ENCODE measurements around the gene CPLANE2. TPM values are rescaled to one million over a fixed set of nuclear protein-coding genes. Genes with fewer than 3 reads are reported as not detected.
A peak's percentile ranks its signal among the peaks of the same experiment; 100 is the strongest.

CPLANE2 gene
- polyA plus RNA-seq, 1 donor from 2014 or later: 5.7 TPM

GRCh38 chr1:16243936-16244649 is 7.1 kb upstream of the CPLANE2 start:
- H3K4me3 ChIP-seq (ENCODE audit: low read length): no peak overlapping the region
- no peaks in the 10 kb centered on the region for H3K9me3 ChIP-seq (ENCODE audit: low read length)
- no peak overlapping the region for H3K4me2 ChIP-seq (ENCODE audit: low read length)
- no peaks in the 10 kb centered on the region for H3K27me3 ChIP-seq (ENCODE audit: insufficient read depth, low read depth, low read length)
- TF ChIP-seq MXI1 (conservative IDR thresholded peaks at IDR 0.05; ENCODE audit: poor library complexity, severe bottlenecking): peak; percentile 27
- TF ChIP-seq EZH2 (IDR thresholded peaks at IDR 0.05; ENCODE audit: borderline replicate concordance, insufficient read depth, low read length, poor library complexity, severe bottlenecking): no peak
- TF ChIP-seq EP300 (conservative IDR thresholded peaks at IDR 0.05; ENCODE audit: poor library complexity, severe bottlenecking): no peak
- TF ChIP-seq, protein P1, sequence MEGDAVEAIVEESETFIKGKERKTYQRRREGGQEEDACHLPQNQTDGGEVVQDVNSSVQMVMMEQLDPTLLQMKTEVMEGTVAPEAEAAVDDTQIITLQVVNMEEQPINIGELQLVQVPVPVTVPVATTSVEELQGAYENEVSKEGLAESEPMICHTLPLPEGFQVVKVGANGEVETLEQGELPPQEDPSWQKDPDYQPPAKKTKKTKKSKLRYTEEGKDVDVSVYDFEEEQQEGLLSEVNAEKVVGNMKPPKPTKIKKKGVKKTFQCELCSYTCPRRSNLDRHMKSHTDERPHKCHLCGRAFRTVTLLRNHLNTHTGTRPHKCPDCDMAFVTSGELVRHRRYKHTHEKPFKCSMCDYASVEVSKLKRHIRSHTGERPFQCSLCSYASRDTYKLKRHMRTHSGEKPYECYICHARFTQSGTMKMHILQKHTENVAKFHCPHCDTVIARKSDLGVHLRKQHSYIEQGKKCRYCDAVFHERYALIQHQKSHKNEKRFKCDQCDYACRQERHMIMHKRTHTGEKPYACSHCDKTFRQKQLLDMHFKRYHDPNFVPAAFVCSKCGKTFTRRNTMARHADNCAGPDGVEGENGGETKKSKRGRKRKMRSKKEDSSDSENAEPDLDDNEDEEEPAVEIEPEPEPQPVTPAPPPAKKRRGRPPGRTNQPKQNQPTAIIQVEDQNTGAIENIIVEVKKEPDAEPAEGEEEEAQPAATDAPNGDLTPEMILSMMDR (IDR thresholded peaks at IDR 0.05; ENCODE audit: poor library complexity, severe bottlenecking): peak; percentile 92
- TF ChIP-seq RAD21 (conservative IDR thresholded peaks at IDR 0.05): peak; percentile 92
- TF ChIP-seq POLR2AphosphoS5 (IDR thresholded peaks at IDR 0.05): peak; percentile 8
- TF ChIP-seq SMC3 (conservative IDR thresholded peaks at IDR 0.05; ENCODE audit: poor library complexity): peak; percentile 92
- H2AFZ ChIP-seq (ENCODE audit: low read depth, low read length): no peak overlapping the region
- H3K9ac ChIP-seq (ENCODE audit: low read length): no peak overlapping the region
- no peaks in the 10 kb centered on the region for H3K9me2 ChIP-seq (ENCODE audit: insufficient read depth, low read length)
- no peak overlapping the region for H3K27ac ChIP-seq (ENCODE audit: low read length)
- H4K20me1 ChIP-seq (ENCODE audit: insufficient read depth): no peaks in the 10 kb centered on the region
- peaks cover 5% of the 10 kb centered on the region for H3K36me3 ChIP-seq (ENCODE audit: insufficient read depth, low read length)
- no peaks in the 10 kb centered on the region for H3F3A ChIP-seq (ENCODE audit: insufficient read depth, low read length, poor library complexity, severe bottlenecking)
- H3K79me2 ChIP-seq (replicated peaks; ENCODE audit: insufficient read depth, low read length): no peaks in the 10 kb centered on the region

DNA sequence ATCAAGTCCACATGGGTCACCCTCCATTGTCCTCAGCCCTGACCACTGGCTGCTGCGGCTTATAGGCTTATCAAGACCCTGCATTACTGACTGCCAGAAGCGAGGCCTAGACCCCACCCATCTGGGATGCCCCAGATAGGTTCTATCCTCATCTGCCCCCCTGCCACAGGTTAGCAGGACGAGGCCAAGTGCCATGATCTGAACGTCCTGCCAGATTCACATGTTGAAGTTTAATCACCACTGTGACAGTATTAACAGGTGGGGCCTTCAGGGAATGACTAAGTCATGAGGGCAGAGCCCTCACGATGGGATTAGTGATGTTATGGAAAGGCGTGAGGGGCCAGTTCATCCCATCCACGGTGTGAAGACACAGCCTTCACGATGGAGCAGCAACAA is 6.2 kb upstream of the CPLANE2 start:
- TF ChIP-seq MXI1 (conservative IDR thresholded peaks at IDR 0.05; ENCODE audit: poor library complexity, severe bottlenecking) (no peak), RAD21 (conservative IDR thresholded peaks at IDR 0.05) (no peak), EZH2 (IDR thresholded peaks at IDR 0.05; ENCODE audit: borderline replicate concordance, insufficient read depth, low read length, poor library complexity, severe bottlenecking) (no peak), POLR2AphosphoS5 (IDR thresholded peaks at IDR 0.05) (no peak), SMC3 (conservative IDR thresholded peaks at IDR 0.05; ENCODE audit: poor library complexity) (no peak)
- TF ChIP-seq, protein P1 (IDR thresholded peaks at IDR 0.05; ENCODE audit: poor library complexity, severe bottlenecking): no peak
- Histone ChIP-seq H3K9me3 (ENCODE audit: low read length) (no peaks in the 10 kb centered on the region), H3F3A (ENCODE audit: insufficient read depth, low read length, poor library complexity, severe bottlenecking) (no peaks in the 10 kb centered on the region), H3K9me2 (ENCODE audit: insufficient read depth, low read length) (no peaks in the 10 kb centered on the region), H4K20me1 (ENCODE audit: insufficient read depth) (no peaks in the 10 kb centered on the region), H3K79me2 (replicated peaks; ENCODE audit: insufficient read depth, low read length) (no peaks in the 10 kb centered on the region), H3K36me3 (ENCODE audit: insufficient read depth, low read length) (peaks cover 5% of the 10 kb centered on the region), H3K27ac (ENCODE audit: low read length) (no peak overlapping the region), H3K27me3 (ENCODE audit: insufficient read depth, low read depth, low read length) (no peaks in the 10 kb centered on the region), H3K4me3 (ENCODE audit: low read length) (no peak overlapping the region), H3K4me2 (ENCODE audit: low read length) (no peak overlapping the region), H3K9ac (ENCODE audit: low read length) (no peak overlapping the region), H2AFZ (ENCODE audit: low read depth, low read length) (no peak overlapping the region)
